Smooth muscle cell (in vitro differentiated cells): ENCODE measurements around the gene SCFD2. TPM values are rescaled to one million over a fixed set of nuclear protein-coding genes. Genes with fewer than 3 reads are reported as not detected.

Source experiments
- DNase-seq: peaks from one replicate; lab custom pipeline; 2025; ENCODE audit not compliant: unreplicated experiment; lab: John Stamatoyannopoulos, UW
- H2AFZ ChIP-seq: fragments of 200-600 bp; sonication (generic); 2 replicates; pipeline ENCODE4 v1.6.0; 2016; ENCODE audit warnings: antibody characterized with exemption, low read depth, mild to moderate bottlenecking
- H3F3A ChIP-seq: fragments of 200-600 bp; sonication (generic); 2 replicates; pipeline ENCODE4 v1.6.0; 2017; ENCODE audit warnings: antibody characterized with exemption, low read depth
- H3K27ac ChIP-seq: fragments of 200-600 bp; sonication (generic); 2 replicates; pipeline ENCODE4 v1.5.1; 2016; ENCODE audit warnings: low read depth, mild to moderate bottlenecking
- H3K27me3 ChIP-seq: fragments of 200-600 bp; sonication (generic); 2 replicates; pipeline ENCODE4 v1.6.1; 2016; ENCODE audit warnings: low read depth, mild to moderate bottlenecking
- H3K36me3 ChIP-seq: fragments of 200-600 bp; sonication (generic); 2 replicates; pipeline ENCODE4 v1.5.1; 2016; ENCODE audit warnings: low read depth
- H3K4me1 ChIP-seq: fragments of 200-600 bp; sonication (generic); 2 replicates; pipeline ENCODE4 v1.5.1; 2016; ENCODE audit warnings: low read depth
- H3K4me2 ChIP-seq: fragments of 200-600 bp; sonication (generic); 2 replicates; pipeline ENCODE4 v1.6.0; 2016; ENCODE audit warnings: mild to moderate bottlenecking
- H3K4me3 ChIP-seq: fragments of 200-600 bp; sonication (generic); 2 replicates; pipeline ENCODE4 v1.5.1; 2016; ENCODE audit warnings: mild to moderate bottlenecking
- H3K79me2 ChIP-seq: fragments of 200-600 bp; sonication (generic); 2 replicates; pipeline ENCODE4 v1.6.0; 2016; ENCODE audit warnings: low read depth, mild to moderate bottlenecking
- H3K9ac ChIP-seq: fragments of 200-600 bp; sonication (generic); 2 replicates; pipeline ENCODE4 v1.6.0; 2016; ENCODE audit warnings: low read depth
- H3K9me3 ChIP-seq: fragments of 200-600 bp; sonication (generic); replicated peaks from 2 replicates; pipeline ENCODE4 v1.5.1; 2016; ENCODE audit warnings: low read depth
- H4K20me1 ChIP-seq: fragments of 200-600 bp; sonication (generic); 2 replicates; pipeline ENCODE4 v1.6.0; 2016; ENCODE audit warnings: low read depth
- CTCF ChIP-seq: fragments of 200-600 bp; sonication (generic); IDR thresholded peaks from 2 replicates; pipeline ENCODE4 v1.5.1; 2017; ENCODE audit warnings: borderline replicate concordance, mild to moderate bottlenecking, antibody characterized with exemption; ENCODE audit not compliant: insufficient read depth, poor library complexity, severe bottlenecking
- WGBS: methylation state at CpG from one replicate; pipeline ENCODE4 v1.1.7; 2016; ENCODE audit warnings: low lambda C conversion rate; 5-methylcytosine and 5-hydroxymethylcytosine counted together
- polyA plus RNA-seq: library from polyadenylated mRNA; unstranded; fragments of >200 nt; fragmentation: Nextera tagmentation; extraction: Ambion mirVana; gene quantifications from 2 replicates; pipeline ENCODE4 v1.2.1, GENCODE V29; 2016
- total RNA-seq: library from RNA; depleted of rRNA; stranded (reverse); fragments of >200 nt; gene quantifications from 2 replicates; pipeline ENCODE4 v1.2.3, GENCODE V29; 2014

SCFD2 gene
- total and polyA plus RNA-seq, 2 experiments from 2014 or later, result 7.8 to 11.4 TPM

- Histone ChIP-seq H4K20me1 (no peaks in the 10 kb centered on the region), H3K27me3 (no peaks in the 10 kb centered on the region), H3K79me2 (no peaks in the 10 kb centered on the region), H3F3A (no peaks in the 10 kb centered on the region), H3K36me3 (no peaks in the 10 kb centered on the region), H3K27ac (no peak overlapping the region), H3K4me1 (no peaks in the 10 kb centered on the region), H2AFZ (no peak overlapping the region), H3K4me3 (no peak overlapping the region), H3K4me2 (no peak overlapping the region), H3K9me3 (no peaks in the 10 kb centered on the region), H3K9ac (no peak overlapping the region)
- TF ChIP-seq CTCF, result no peak
- no peak for DNase-seq
- 92% methylated on average over 3 of the region's 3 CpGs for WGBS
Measured at GRCh38 chr4:53151489-53151788, 214.4 kb downstream of the SCFD2 start.

- Histone ChIP-seq H3F3A (no peaks in the 10 kb centered on the region), H3K36me3 (no peaks in the 10 kb centered on the region), H3K27ac (no peak overlapping the region), H3K9me3 (no peaks in the 10 kb centered on the region), H3K27me3 (no peaks in the 10 kb centered on the region), H4K20me1 (no peaks in the 10 kb centered on the region), H3K4me1 (no peaks in the 10 kb centered on the region), H3K4me2 (no peak overlapping the region), H3K79me2 (no peaks in the 10 kb centered on the region), H3K9ac (no peak overlapping the region), H2AFZ (no peak overlapping the region), H3K4me3 (no peak overlapping the region)
- WGBS, result 70% methylated on average over 4 of the region's 4 CpGs
- DNase-seq, result no peak
- TF ChIP-seq CTCF, result no peak
Measured at GRCh38 chr4:53150631-53151488, 215.0 kb downstream of the SCFD2 start.

- no peak for TF ChIP-seq CTCF
- no peak overlapping the region for H3K4me2 ChIP-seq
- no peaks in the 10 kb centered on the region for H3K4me1 ChIP-seq
- no peaks in the 10 kb centered on the region for H4K20me1 ChIP-seq
- H3K27ac ChIP-seq, result no peak overlapping the region
- no peaks in the 10 kb centered on the region for H3K9me3 ChIP-seq
- no peak for DNase-seq
- no peaks in the 10 kb centered on the region for H3K36me3 ChIP-seq
- H3F3A ChIP-seq, result no peaks in the 10 kb centered on the region
- H2AFZ ChIP-seq, result no peak overlapping the region
- H3K4me3 ChIP-seq, result no peak overlapping the region
- H3K27me3 ChIP-seq, result no peaks in the 10 kb centered on the region
- no peak overlapping the region for H3K9ac ChIP-seq
- no peaks in the 10 kb centered on the region for H3K79me2 ChIP-seq
Measured at GRCh38 chr4:53147711-53148110, 218.2 kb downstream of the SCFD2 start.

GRCh38 chr4:53147197-53147596 is 218.7 kb downstream of the SCFD2 start:
- TF ChIP-seq CTCF, result no peak
- Histone ChIP-seq H3K9me3 (no peaks in the 10 kb centered on the region), H3K79me2 (no peaks in the 10 kb centered on the region), H3K9ac (no peak overlapping the region), H3K4me1 (no peaks in the 10 kb centered on the region), H3K36me3 (no peaks in the 10 kb centered on the region), H3K4me2 (no peak overlapping the region), H3K4me3 (no peak overlapping the region), H3F3A (no peaks in the 10 kb centered on the region), H3K27me3 (no peaks in the 10 kb centered on the region), H2AFZ (no peak overlapping the region), H3K27ac (no peak overlapping the region), H4K20me1 (no peaks in the 10 kb centered on the region)
- no peak for DNase-seq
- 94% methylated on average over 4 of the region's 4 CpGs for WGBS
